ACHN (cell line): ENCODE measurements around the gene QSOX2.

Experiments used
- DNase-seq: peaks from one replicate; pipeline ENCODE4 v3.0.0-alpha.2; 2015
- in situ Hi-C: cut with HindIII; loops from 2 replicates; pipeline ENCODE4 v1.10.0; 2017; ENCODE audit warnings: low sequenced_read_pairs, low pct_ligation_motif_present, low pct_unique_long_range_greater_than_20kb

Gene QSOX2

GRCh38 chr9:136284311-136284710 lies 38.7 kb upstream of the QSOX2 start:
- no peak for DNase-seq
- in situ Hi-C loops: no loop called here

GRCh38 chr9:136283291-136284235 lies 38.0 kb upstream of the QSOX2 start:
- peak; percentile 60 for DNase-seq
- in situ Hi-C loops: no loop called here

GRCh38 chr9:136282272-136282861 lies 36.8 kb upstream of the QSOX2 start:
- in situ Hi-C loops: no loop called here
- no peak for DNase-seq

GRCh38 chr9:136281421-136282271 lies 36.0 kb upstream of the QSOX2 start:
- in situ Hi-C loops: no loop called here
- DNase-seq: no peak

GRCh38 chr9:136280535-136281315 lies 35.1 kb upstream of the QSOX2 start:
- in situ Hi-C loops: no loop called here
- DNase-seq: no peak

- no peak for DNase-seq
Observed at GRCh38 chr9:136279471-136279870, 33.9 kb upstream of the QSOX2 start.

GRCh38 chr9:136278894-136279293 lies 33.3 kb upstream of the QSOX2 start:
- in situ Hi-C loops: no loop called here

More at GRCh38 chr9:136279471-136279870, 33.9 kb upstream of the QSOX2 start:
- in situ Hi-C loops: no loop called here

GRCh38 chr9:136278221-136278620 lies 32.6 kb upstream of the QSOX2 start:
- DNase-seq: no peak
- in situ Hi-C loops: no loop called here

More at GRCh38 chr9:136278894-136279293, 33.3 kb upstream of the QSOX2 start:
- no peak for DNase-seq

- in situ Hi-C loops: no loop called here
- DNase-seq: no peak
Observed at GRCh38 chr9:136277746-136278145, 32.1 kb upstream of the QSOX2 start.

- in situ Hi-C loops: no loop called here
- no peak for DNase-seq
Observed at GRCh38 chr9:136276716-136277115, 31.1 kb upstream of the QSOX2 start.

- no peak for DNase-seq
- in situ Hi-C loops: no loop called here
Observed at GRCh38 chr9:136275655-136276429, 30.2 kb upstream of the QSOX2 start.

GRCh38 chr9:136274786-136275654 lies 29.4 kb upstream of the QSOX2 start:
- in situ Hi-C loops: no loop called here
- no peak for DNase-seq

- in situ Hi-C loops: no loop called here
- no peak for DNase-seq
Observed at GRCh38 chr9:136273921-136274785, 28.5 kb upstream of the QSOX2 start.

GRCh38 chr9:136273244-136273865 lies 27.7 kb upstream of the QSOX2 start:
- in situ Hi-C loops: no loop called here
- DNase-seq: no peak

- in situ Hi-C loops: no loop called here
- DNase-seq: no peak
Observed at GRCh38 chr9:136270173-136270705, 24.6 kb upstream of the QSOX2 start.
